Erythroblast (primary cell): ENCODE measurements around the gene PROSER3.

Experiments used
- GATA1 ChIP-seq: IDR thresholded peaks from 2 replicates; pipeline ENCODE4 v1.6.1; 2011; ENCODE audit warnings: low read depth, mild to moderate bottlenecking, control low read depth, low read length, moderate library complexity
- POLR2A ChIP-seq: IDR thresholded peaks from 2 replicates; pipeline ENCODE4 v1.6.1; 2011; ENCODE audit warnings: mild to moderate bottlenecking, low read length

DNA sequence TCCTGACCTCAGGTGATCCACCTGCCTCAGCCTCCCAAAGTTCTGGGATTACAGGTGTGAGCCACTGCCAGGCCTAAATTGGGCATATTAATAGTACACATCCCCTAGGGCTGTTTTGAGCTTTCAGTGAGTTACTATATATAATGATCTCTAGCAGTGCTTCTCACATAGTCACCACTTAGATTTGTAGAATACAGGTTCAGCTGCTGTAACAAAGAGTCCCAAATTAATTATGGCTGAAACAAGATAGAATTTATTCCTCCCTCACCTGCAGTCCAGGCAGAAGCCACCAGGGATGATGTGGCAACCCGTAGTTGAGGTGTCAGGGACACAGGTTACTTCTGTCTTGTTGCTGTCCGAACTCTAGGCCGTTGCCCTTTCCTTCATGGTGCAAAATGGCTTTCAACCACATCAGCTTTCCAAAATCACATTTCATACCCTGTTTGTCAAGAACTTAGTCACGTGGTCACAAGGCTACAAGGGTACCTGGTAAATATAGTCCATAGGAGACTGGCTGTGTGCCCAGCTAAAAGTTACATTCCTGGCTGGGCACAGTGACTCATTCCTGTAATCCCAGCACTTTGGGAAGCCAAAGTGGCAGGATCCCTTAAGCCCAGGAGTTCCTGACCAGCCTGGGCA is 2.9 kb downstream of the PROSER3 start:
- TF ChIP-seq POLR2A (no peak), GATA1 (no peak)
